ENCODE measurements around the gene VSIG2.

Gene VSIG2

GRCh38 chr11:124748100-124748418 is 4.0 kb downstream of the VSIG2 start:
- no peak for DNase-seq

GRCh38 chr11:124747406-124748099 is 4.5 kb downstream of the VSIG2 start:
- DNase-seq, result no peak

GRCh38 chr11:124746621-124747243 is 5.3 kb downstream of the VSIG2 start:
- DNase-seq, result peak; percentile 76

- DNase-seq, result peak; percentile 32
Observed at GRCh38 chr11:124745835-124746620, 6.0 kb downstream of the VSIG2 start.

- no peak for DNase-seq
Observed at GRCh38 chr11:124745270-124745834, 6.7 kb downstream of the VSIG2 start.

- no peak for DNase-seq
Observed at GRCh38 chr11:124743050-124743449, 9.0 kb downstream of the VSIG2 start.

GRCh38 chr11:124742555-124742954 is 9.5 kb downstream of the VSIG2 start:
- no peak for DNase-seq

GRCh38 chr11:124740277-124740882 is 11.7 kb downstream of the VSIG2 start:
- DNase-seq, result peak; percentile 62

- peak; percentile 82 for DNase-seq
Observed at GRCh38 chr11:124739479-124740276, 12.4 kb downstream of the VSIG2 start, which contains the start of gene NRGN. Gene NRGN (plus strand): TSS chr11:124739942. CDS start chr11:124740085, 143 bp downstream.

- no peak for DNase-seq
Observed at GRCh38 chr11:124738713-124739478, 13.2 kb downstream of the VSIG2 start.

- no peak for DNase-seq
Observed at GRCh38 chr11:124737638-124738305, 14.3 kb downstream of the VSIG2 start.

GRCh38 chr11:124736736-124737135 is 15.3 kb downstream of the VSIG2 start:
- DNase-seq, result no peak

- DNase-seq, result no peak
Observed at GRCh38 chr11:124732230-124732629, 19.8 kb downstream of the VSIG2 start.

GRCh38 chr11:124729571-124729970 is 22.5 kb downstream of the VSIG2 start:
- no peak for DNase-seq

- no peak for DNase-seq
Observed at GRCh38 chr11:124728134-124728533, 23.9 kb downstream of the VSIG2 start.

GRCh38 chr11:124727474-124727873 is 24.6 kb downstream of the VSIG2 start:
- DNase-seq, result no peak

GRCh38 chr11:124725719-124726105 is 26.3 kb downstream of the VSIG2 start:
- no peak for DNase-seq

GRCh38 chr11:124724979-124725718 is 26.9 kb downstream of the VSIG2 start:
- no peak for DNase-seq

- no peak for DNase-seq
Observed at GRCh38 chr11:124722176-124722575, 29.9 kb downstream of the VSIG2 start.

GRCh38 chr11:124719534-124719933 is 32.5 kb downstream of the VSIG2 start:
- DNase-seq, result no peak

Data from stimulated activated CD4-positive, alpha-beta T cell treated with anti-CD3 and anti-CD28 coated beads, Interleukin-4, amount 100 ng/mL, for 24 hours (primary cell).